ENCODE measurements around the gene BRCA1. TPM values are rescaled to one million over a fixed set of nuclear protein-coding genes. Genes with fewer than 3 reads are reported as not detected.
"Not testable (repeated sequence)": the region's sequence is repeated elsewhere in the genome, so short reads cannot be mapped to it uniquely, and the experiment has no call there.

The BRCA1 gene
- total RNA-seq, 1 donor from 2014 or later = 9.3 TPM

DNA sequence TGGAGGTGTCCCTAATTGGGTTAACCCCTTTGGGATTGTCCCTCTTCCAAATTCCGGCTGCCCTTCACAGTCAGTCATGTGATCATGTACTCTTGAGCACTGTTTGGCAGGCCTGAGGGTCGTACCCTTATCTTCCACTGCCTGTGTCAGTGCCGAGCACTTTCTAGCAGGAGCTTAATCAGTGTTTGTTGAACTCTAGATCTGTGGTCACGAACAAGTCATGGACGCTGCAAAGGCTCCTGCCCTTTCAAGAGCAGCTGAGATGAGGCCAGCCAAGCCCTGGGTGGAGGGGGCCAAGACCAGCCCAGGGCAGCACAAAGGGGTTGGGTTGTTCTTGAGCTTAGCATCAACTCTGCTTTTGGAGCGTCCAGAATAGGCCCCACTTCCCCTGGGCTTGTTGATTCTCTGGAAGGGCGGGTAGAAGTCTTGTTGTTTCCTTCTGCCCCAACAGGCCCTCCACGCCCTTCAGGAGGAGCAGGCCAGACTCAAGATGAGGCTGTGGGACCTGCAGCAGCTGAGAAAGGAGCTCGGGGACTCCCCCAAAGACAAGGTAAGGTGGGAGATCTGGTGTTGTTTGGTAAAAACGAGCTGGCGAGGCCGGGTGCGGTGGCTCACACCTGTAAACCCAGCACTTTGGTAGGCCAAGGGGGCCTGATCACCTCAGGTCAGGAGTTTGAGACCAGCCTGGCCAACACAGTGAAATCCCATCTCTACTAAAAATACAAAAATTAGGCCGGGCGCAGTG is 113.3 kb downstream of the BRCA1 start:
- no peak overlapping the region for H3K4me3 ChIP-seq (ENCODE audit: low read depth, low read length)
- TF ChIP-seq, protein P1, sequence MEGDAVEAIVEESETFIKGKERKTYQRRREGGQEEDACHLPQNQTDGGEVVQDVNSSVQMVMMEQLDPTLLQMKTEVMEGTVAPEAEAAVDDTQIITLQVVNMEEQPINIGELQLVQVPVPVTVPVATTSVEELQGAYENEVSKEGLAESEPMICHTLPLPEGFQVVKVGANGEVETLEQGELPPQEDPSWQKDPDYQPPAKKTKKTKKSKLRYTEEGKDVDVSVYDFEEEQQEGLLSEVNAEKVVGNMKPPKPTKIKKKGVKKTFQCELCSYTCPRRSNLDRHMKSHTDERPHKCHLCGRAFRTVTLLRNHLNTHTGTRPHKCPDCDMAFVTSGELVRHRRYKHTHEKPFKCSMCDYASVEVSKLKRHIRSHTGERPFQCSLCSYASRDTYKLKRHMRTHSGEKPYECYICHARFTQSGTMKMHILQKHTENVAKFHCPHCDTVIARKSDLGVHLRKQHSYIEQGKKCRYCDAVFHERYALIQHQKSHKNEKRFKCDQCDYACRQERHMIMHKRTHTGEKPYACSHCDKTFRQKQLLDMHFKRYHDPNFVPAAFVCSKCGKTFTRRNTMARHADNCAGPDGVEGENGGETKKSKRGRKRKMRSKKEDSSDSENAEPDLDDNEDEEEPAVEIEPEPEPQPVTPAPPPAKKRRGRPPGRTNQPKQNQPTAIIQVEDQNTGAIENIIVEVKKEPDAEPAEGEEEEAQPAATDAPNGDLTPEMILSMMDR (IDR thresholded peaks at IDR 0.05; ENCODE audit: insufficient read depth, low read length, poor library complexity, severe bottlenecking) = no peak
- DNase-seq (ENCODE audit: low read depth) = no peak
- peaks cover 2% of the 10 kb centered on the region for H3K36me3 ChIP-seq (ENCODE audit: control insufficient read depth, insufficient read depth, low read length)
- H3K27me3 ChIP-seq (ENCODE audit: control insufficient read depth, insufficient read depth, low read length) = no peaks in the 10 kb centered on the region

- no peak overlapping the region for H3K4me3 ChIP-seq (ENCODE audit: low read depth, low read length)
- H3K27me3 ChIP-seq (ENCODE audit: control insufficient read depth, insufficient read depth, low read length) = no peaks in the 10 kb centered on the region
- no peaks in the 10 kb centered on the region for H3K36me3 ChIP-seq (ENCODE audit: control insufficient read depth, insufficient read depth, low read length)
- TF ChIP-seq, protein P1 (IDR thresholded peaks at IDR 0.05; ENCODE audit: insufficient read depth, low read length, poor library complexity, severe bottlenecking) = no peak
- DNase-seq (ENCODE audit: low read depth) = no peak
These were observed 114.4 kb downstream of the BRCA1 start for GRCh38 chr17:43010667-43011308.

DNA sequence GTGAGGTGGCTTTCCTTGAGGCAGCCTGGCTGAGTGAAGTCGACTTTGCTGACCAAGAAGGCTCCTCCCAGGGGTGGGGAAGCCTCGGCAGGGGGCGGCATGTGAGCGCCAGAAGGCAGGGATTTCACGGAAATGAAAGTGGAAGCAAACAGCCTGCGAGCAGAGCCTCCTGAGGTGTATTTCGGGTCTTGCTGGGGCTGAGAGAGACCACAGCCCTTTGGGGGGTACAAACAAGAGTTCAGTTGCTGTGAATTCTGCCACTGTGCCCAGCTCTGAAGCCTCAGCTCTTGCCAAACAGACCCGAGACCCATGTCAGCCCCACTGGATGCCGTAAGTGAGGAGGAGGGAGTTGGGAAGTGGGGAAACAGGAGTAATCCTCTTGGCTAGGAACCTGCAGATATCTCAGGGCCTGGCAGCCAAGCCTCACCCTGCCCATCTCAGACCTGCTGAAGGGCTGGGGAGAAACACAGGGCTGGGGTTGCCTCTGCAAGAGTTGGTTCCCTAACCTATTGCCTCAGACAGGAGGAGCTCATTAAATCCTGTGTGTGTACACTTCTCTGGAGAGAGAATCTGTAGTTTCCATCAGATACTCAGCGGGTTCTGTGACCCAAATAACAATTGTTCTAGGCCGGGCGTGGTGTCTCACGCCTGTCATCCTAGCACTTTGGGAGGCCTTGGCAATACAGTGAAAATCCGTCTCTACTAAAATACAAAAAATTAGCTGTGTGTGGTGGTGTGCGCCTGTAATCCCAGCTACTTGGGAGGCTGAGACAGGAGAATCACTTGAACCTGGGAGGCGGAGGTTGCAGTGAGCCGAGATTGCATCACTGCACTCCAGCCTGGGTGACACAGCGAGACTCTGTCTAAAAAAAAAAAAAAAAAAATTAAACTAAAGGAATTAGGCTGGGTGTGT is 118.3 kb downstream of the BRCA1 start, which contains the start of gene IFI35:
Gene IFI35 (plus strand): TSS at position 146 of the 913 bp plus-strand sequence. CDS start 164 bp downstream, at position 310.
- TF ChIP-seq, protein P1 (IDR thresholded peaks at IDR 0.05; ENCODE audit: insufficient read depth, low read length, poor library complexity, severe bottlenecking) = peak; percentile 45
- DNase-seq (ENCODE audit: low read depth) = peak; percentile 56
- H3K27me3 ChIP-seq (ENCODE audit: control insufficient read depth, insufficient read depth, low read length) = no peaks in the 10 kb centered on the region

GRCh38 chr17:43003542-43004172 is 121.5 kb downstream of the BRCA1 start:
- TF ChIP-seq, protein P1 (IDR thresholded peaks at IDR 0.05; ENCODE audit: insufficient read depth, low read length, poor library complexity, severe bottlenecking) = no peak
- Histone ChIP-seq H3K4me3 (ENCODE audit: low read depth, low read length) (no peak overlapping the region), H3K27me3 (ENCODE audit: control insufficient read depth, insufficient read depth, low read length) (no peaks in the 10 kb centered on the region), H3K36me3 (ENCODE audit: control insufficient read depth, insufficient read depth, low read length) (peaks cover 2% of the 10 kb centered on the region)
- DNase-seq (ENCODE audit: low read depth) = no peak

More for the DNA sequence above, 118.3 kb downstream of the BRCA1 start, which contains the start of gene IFI35:
- Histone ChIP-seq H3K4me3 (ENCODE audit: low read depth, low read length) (peak within 1 kb of the TSS; percentile 73), H3K36me3 (ENCODE audit: control insufficient read depth, insufficient read depth, low read length) (no peaks in the 10 kb centered on the region)

- DNase-seq (ENCODE audit: low read depth); H3K27me3 ChIP-seq (ENCODE audit: control insufficient read depth, insufficient read depth, low read length); H3K36me3 ChIP-seq (ENCODE audit: control insufficient read depth, insufficient read depth, low read length); H3K4me3 ChIP-seq (ENCODE audit: low read depth, low read length): not testable (repeated sequence)
These were observed 124.3 kb downstream of the BRCA1 start for GRCh38 chr17:43000894-43001293.

Measured in kidney epithelial cell (primary cell).